ENCODE data around the gene RNGTT. TPM values are rescaled to one million over a fixed set of nuclear protein-coding genes. Genes with fewer than 3 reads are reported as not detected.

The RNGTT gene
- polyA plus RNA-seq, 5 donors = 13.3 to 18.0 (median 17.6) TPM

GRCh38 chr6:88609983-88610382 is 353.4 kb downstream of the RNGTT start:
- no peak for DNase-seq

GRCh38 chr6:88605271-88605670 is 358.1 kb downstream of the RNGTT start:
- no peak for DNase-seq

- DNase-seq = no peak
These were observed 363.8 kb downstream of the RNGTT start for GRCh38 chr6:88599571-88599970.

GRCh38 chr6:88596801-88597200 is 366.6 kb downstream of the RNGTT start:
- no peak for DNase-seq

- DNase-seq = peak in 1 of 2 donors; percentile 6
These were observed 374.5 kb downstream of the RNGTT start for GRCh38 chr6:88588938-88589337.

GRCh38 chr6:88587150-88587520 is 376.3 kb downstream of the RNGTT start:
- DNase-seq = no peak

GRCh38 chr6:88586371-88587149 is 376.9 kb downstream of the RNGTT start:
- DNase-seq = no peak

- DNase-seq = no peak
These were observed 378.1 kb downstream of the RNGTT start for GRCh38 chr6:88585276-88585692.

GRCh38 chr6:88584581-88585275 is 378.7 kb downstream of the RNGTT start:
- DNase-seq = no peak

GRCh38 chr6:88577461-88577860 is 386.0 kb downstream of the RNGTT start:
- no peak for DNase-seq

GRCh38 chr6:88575536-88575935 is 387.9 kb downstream of the RNGTT start:
- DNase-seq = no peak

- DNase-seq = no peak
These were observed 388.8 kb downstream of the RNGTT start for GRCh38 chr6:88574651-88575050.

GRCh38 chr6:88574031-88574430 is 389.4 kb downstream of the RNGTT start:
- DNase-seq = no peak

- no peak for DNase-seq
These were observed 389.9 kb downstream of the RNGTT start for GRCh38 chr6:88573561-88573960.

- DNase-seq = no peak
These were observed 390.8 kb downstream of the RNGTT start for GRCh38 chr6:88572449-88573139.

GRCh38 chr6:88569959-88570358 is 393.5 kb downstream of the RNGTT start:
- no peak for DNase-seq

GRCh38 chr6:88567696-88568095 is 395.7 kb downstream of the RNGTT start:
- DNase-seq = no peak

- no peak for DNase-seq
These were observed 396.5 kb downstream of the RNGTT start for GRCh38 chr6:88566746-88567534.

- DNase-seq = no peak
These were observed 397.6 kb downstream of the RNGTT start for GRCh38 chr6:88565836-88566235.

- DNase-seq = no peak
These were observed 398.0 kb downstream of the RNGTT start for GRCh38 chr6:88565409-88565811.

GRCh38 chr6:88563277-88563625 is 400.2 kb downstream of the RNGTT start:
- no peak for DNase-seq
